Measurements from ENCODE around the gene KMT5C.
A peak's percentile ranks its signal among the peaks of the same experiment; 100 is the strongest.

The KMT5C gene

DNA sequence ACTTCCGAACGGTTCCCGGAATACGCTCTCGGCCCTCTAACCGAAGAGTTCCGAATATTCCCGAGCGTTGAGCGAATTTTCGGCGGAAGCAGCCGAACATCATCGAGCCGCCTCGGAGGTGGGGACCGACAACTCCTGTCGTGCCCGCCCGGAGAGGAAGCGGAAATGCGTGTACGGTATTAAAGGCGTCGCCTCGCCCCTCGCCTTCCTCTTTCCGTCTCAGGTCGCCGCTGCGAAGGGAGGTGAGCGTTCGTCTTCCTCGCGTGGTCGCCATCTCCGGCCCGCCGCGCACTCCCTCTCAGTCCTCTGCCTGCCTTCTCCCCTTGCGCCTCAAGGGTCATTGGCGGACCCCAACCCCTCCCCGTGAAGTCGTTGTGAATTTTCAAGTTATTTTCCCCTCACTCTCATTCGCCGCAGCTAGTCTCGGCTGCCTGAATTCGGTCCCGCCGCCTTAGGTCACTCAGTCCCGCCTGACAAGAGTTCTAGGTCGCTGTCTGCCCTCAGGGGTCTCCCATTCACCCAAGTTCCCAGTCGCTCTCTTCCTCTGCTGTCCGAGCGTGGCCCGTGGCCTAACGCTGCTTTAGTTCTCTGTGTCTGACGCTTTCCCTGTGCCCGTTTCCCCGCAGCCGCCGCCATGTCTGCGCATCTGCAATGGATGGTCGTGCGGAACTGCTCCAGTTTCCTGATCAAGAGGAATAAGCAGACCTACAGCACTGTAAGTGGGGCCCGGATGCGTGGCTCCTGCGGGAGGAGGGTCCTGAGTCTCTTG is 46.2 kb downstream of the KMT5C start, which contains the start of gene RPL28:
RPL28 (plus strand) TSS at position 209 of the 769 bp plus-strand sequence; CDS start at position 635, 426 bp downstream.
- H3K9ac ChIP-seq (ENCODE audit: low read depth, low read length) = peak within 1 kb of the TSS; percentile 100
- peaks cover 31% of the 10 kb centered on the region for H3K4me1 ChIP-seq (ENCODE audit: insufficient read depth, low read length)
- H3K4me3 ChIP-seq (ENCODE audit: low read length) = peak within 1 kb of the TSS; percentile 99
- peaks cover 42% of the 10 kb centered on the region for H3K36me3 ChIP-seq (ENCODE audit: insufficient read depth, low read depth, low read length)
- no peaks in the 10 kb centered on the region for H3K9me3 ChIP-seq (ENCODE audit: insufficient read depth, low read depth, low read length)
- H3K27me3 ChIP-seq (ENCODE audit: insufficient read depth, low read length) = peaks cover 21% of the 10 kb centered on the region
- H3K27ac ChIP-seq (ENCODE audit: low read length) = peak within 1 kb of the TSS; percentile 87

- Histone ChIP-seq H3K9me3 (ENCODE audit: insufficient read depth, low read depth, low read length) (no peaks in the 10 kb centered on the region), H3K9ac (ENCODE audit: low read depth, low read length) (peak overlapping the region; percentile 100), H3K27me3 (ENCODE audit: insufficient read depth, low read length) (peaks cover 18% of the 10 kb centered on the region), H3K36me3 (ENCODE audit: insufficient read depth, low read depth, low read length) (peaks cover 42% of the 10 kb centered on the region), H3K4me3 (ENCODE audit: low read length) (peak overlapping the region; percentile 99), H3K27ac (ENCODE audit: low read length) (peak overlapping the region; percentile 87), H3K4me1 (ENCODE audit: insufficient read depth, low read length) (peaks cover 37% of the 10 kb centered on the region)
Observed at GRCh38 chr19:55386493-55386971, 46.9 kb downstream of the KMT5C start.

- Histone ChIP-seq H3K27ac (ENCODE audit: low read length) (no peak overlapping the region), H3K27me3 (ENCODE audit: insufficient read depth, low read length) (peaks cover 5% of the 10 kb centered on the region), H3K4me3 (ENCODE audit: low read length) (peak overlapping the region; percentile 99), H3K9me3 (ENCODE audit: insufficient read depth, low read depth, low read length) (no peaks in the 10 kb centered on the region), H3K36me3 (ENCODE audit: insufficient read depth, low read depth, low read length) (peaks cover 42% of the 10 kb centered on the region), H3K9ac (ENCODE audit: low read depth, low read length) (peak overlapping the region; percentile 100), H3K4me1 (ENCODE audit: insufficient read depth, low read length) (peaks cover 44% of the 10 kb centered on the region)
Observed at GRCh38 chr19:55387736-55388497, 48.2 kb downstream of the KMT5C start.

GRCh38 chr19:55389386-55390317 is 50.0 kb downstream of the KMT5C start:
- no peak overlapping the region for H3K27ac ChIP-seq (ENCODE audit: low read length)
- H3K9me3 ChIP-seq (ENCODE audit: insufficient read depth, low read depth, low read length) = no peaks in the 10 kb centered on the region
- H3K9ac ChIP-seq (ENCODE audit: low read depth, low read length) = no peak overlapping the region; the same call in 1 of the 2 replicates
- peaks cover 42% of the 10 kb centered on the region for H3K36me3 ChIP-seq (ENCODE audit: insufficient read depth, low read depth, low read length)
- no peaks in the 10 kb centered on the region for H3K27me3 ChIP-seq (ENCODE audit: insufficient read depth, low read length)
- peak overlapping the region; percentile 32; the same call in 1 of the 2 replicates for H3K4me3 ChIP-seq (ENCODE audit: low read length)
- peaks cover 46% of the 10 kb centered on the region for H3K4me1 ChIP-seq (ENCODE audit: insufficient read depth, low read length)

DNA sequence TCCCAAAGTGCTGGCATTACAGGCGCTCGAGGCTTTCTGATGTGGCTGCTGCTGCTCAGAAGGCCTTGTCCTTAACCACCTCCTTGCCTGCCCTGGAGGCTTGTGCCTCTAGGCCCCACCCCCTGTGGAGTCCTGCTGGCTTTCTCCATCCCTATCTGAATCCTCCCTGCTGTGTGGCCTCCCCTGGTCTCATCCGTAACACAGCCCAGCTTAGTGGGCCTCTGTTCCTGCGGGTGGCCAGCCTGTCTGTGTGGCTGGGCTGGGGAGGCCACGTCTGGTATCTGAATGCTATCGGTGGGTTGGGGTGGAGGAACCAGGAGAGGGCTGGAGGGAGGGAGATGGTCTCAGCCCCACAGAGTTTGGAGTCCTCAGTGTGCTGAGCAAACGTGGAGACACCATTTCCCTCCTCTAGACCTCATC is 50.8 kb downstream of the KMT5C start:
- Histone ChIP-seq H3K4me1 (ENCODE audit: insufficient read depth, low read length) (peaks cover 42% of the 10 kb centered on the region), H3K27ac (ENCODE audit: low read length) (no peak overlapping the region), H3K36me3 (ENCODE audit: insufficient read depth, low read depth, low read length) (peaks cover 42% of the 10 kb centered on the region)

DNA sequence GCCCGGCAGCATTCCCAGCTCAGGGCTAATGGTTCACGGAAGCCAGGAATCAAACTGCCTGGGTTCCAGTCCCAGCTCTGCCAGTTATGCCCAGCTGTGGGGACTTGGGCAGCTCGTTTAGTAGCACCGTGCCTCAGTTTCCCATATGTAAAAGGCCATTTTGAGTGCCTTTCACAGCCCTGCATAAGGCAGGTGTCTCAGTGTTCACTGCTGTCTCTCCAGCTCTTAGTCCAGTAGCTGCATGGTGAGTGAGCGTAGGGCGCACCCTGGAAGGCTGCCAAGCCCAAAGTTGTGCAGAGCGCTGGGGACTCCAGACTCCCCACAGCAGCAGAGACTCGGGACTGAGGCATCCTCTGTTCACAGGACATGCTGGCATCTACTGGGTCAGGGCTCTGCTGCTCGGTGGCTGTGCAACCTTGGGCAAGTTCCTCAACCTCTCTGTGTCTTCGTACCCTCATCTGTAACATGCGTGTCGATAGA is 51.6 kb downstream of the KMT5C start:
- no peak overlapping the region for H3K9ac ChIP-seq (ENCODE audit: low read depth, low read length)
- H3K4me1 ChIP-seq (ENCODE audit: insufficient read depth, low read length) = peaks cover 42% of the 10 kb centered on the region
- H3K36me3 ChIP-seq (ENCODE audit: insufficient read depth, low read depth, low read length) = peaks cover 42% of the 10 kb centered on the region
- no peaks in the 10 kb centered on the region for H3K27me3 ChIP-seq (ENCODE audit: insufficient read depth, low read length)
- no peaks in the 10 kb centered on the region for H3K9me3 ChIP-seq (ENCODE audit: insufficient read depth, low read depth, low read length)
- H3K27ac ChIP-seq (ENCODE audit: low read length) = no peak overlapping the region
- no peak overlapping the region for H3K4me3 ChIP-seq (ENCODE audit: low read length)

More for the DNA sequence above, 50.8 kb downstream of the KMT5C start:
- Histone ChIP-seq H3K9ac (ENCODE audit: low read depth, low read length) (no peak overlapping the region), H3K4me3 (ENCODE audit: low read length) (no peak overlapping the region), H3K27me3 (ENCODE audit: insufficient read depth, low read length) (no peaks in the 10 kb centered on the region), H3K9me3 (ENCODE audit: insufficient read depth, low read depth, low read length) (no peaks in the 10 kb centered on the region)

DNA sequence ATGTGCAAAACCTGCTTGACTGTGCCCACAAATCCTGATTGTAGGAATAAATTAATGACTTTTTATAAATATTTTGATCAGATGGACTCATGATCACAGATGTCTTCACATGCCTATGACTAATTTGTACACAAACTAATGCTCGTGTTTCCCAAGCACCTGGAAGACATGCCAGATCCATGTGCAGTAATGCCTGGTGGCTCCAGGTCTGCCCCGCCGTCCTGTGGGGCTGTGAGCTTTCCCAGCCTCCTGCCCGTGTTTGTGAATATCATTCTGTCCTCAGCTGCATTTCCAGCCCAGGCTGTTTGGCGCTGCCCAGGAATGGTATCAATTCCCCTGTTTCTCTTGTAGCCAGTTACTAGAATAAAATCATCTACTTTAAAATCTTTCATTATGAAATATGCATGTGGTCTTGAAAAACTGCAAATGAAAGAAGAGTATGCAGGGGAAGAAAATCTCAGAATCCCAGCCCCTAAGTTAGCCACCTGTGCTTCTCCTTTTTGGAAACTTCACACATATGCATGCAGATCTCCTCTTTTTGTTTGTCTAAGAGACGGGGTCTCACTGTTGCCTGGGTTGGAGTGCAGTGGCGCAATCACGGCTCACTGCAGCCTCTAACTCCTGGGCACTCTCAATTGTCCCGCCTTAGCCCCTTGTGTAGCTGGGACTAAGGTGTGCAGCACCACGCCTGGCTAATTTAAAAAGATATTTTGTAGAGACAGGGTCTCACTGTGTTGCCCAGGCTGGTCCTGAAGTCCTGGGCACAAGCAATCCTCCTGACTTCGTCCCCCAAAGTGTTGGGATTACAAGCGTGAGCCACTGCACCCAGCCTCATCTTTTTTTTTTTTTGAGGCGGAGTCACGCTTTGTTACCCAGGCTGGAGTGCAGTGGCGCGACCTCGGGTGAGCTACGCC is 52.3 kb downstream of the KMT5C start:
- H3K4me1 ChIP-seq (ENCODE audit: insufficient read depth, low read length) = peaks cover 40% of the 10 kb centered on the region
- H3K36me3 ChIP-seq (ENCODE audit: insufficient read depth, low read depth, low read length) = peaks cover 36% of the 10 kb centered on the region
- no peak overlapping the region for H3K27ac ChIP-seq (ENCODE audit: low read length)

DNA sequence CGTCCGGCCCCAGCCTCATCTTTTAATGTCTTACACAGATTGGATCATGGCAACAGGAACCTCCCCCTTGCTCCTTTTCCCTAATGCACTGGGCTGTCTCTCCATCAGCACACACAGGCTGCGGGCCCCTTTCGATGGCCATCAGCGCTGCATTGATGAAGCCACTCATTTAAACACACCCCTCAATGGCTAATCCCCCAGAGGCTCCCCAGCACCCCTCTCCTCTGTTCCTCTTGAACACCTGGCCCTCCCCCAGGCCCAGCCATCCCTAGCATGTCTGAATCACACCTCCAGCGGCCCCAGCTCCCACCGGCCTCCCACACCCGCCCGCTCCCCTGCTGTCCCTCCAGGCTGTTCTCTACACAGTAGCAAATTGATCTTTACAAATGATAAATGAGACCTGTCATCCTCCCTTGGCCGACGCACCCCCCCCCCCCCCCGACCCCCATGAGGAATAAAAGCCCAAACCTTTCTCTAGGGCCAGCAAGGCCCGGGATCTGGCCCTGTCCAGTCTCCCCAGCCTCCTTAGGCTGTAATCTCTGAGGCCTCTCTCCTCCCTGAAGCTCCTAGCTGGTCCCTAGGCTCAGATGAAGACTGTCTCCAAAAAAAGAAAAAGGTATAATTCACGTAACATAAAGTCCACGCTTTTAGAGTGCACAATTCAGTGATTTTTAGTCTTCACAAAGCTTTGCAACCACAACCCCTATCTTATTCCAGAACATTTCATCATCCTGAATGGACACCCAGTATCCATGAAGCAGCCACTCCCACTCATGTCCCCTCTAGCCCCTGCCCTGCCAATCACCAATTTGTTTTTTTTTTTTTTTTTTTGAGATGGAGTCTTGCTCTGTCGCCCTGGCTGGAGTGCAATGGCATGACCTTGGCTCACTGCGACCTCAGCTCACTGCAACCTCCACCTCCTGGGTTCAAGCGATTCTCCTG is 53.4 kb downstream of the KMT5C start:
- no peaks in the 10 kb centered on the region for H3K9me3 ChIP-seq (ENCODE audit: insufficient read depth, low read depth, low read length)
- H3K27me3 ChIP-seq (ENCODE audit: insufficient read depth, low read length) = no peaks in the 10 kb centered on the region
- peaks cover 31% of the 10 kb centered on the region for H3K4me1 ChIP-seq (ENCODE audit: insufficient read depth, low read length)
- peak overlapping the region; percentile 43; the same call in 1 of the 2 replicates for H3K4me3 ChIP-seq (ENCODE audit: low read length)
- H3K27ac ChIP-seq (ENCODE audit: low read length) = peak overlapping the region; percentile 70
- H3K36me3 ChIP-seq (ENCODE audit: insufficient read depth, low read depth, low read length) = peaks cover 24% of the 10 kb centered on the region
- H3K9ac ChIP-seq (ENCODE audit: low read depth, low read length) = peak overlapping the region; percentile 60; the same call in 1 of the 2 replicates

More for the DNA sequence above, 52.3 kb downstream of the KMT5C start:
- peak overlapping the region; percentile 60; the same call in 1 of the 2 replicates for H3K9ac ChIP-seq (ENCODE audit: low read depth, low read length)
- H3K4me3 ChIP-seq (ENCODE audit: low read length) = peak overlapping the region; percentile 43
- H3K9me3 ChIP-seq (ENCODE audit: insufficient read depth, low read depth, low read length) = no peaks in the 10 kb centered on the region
- no peaks in the 10 kb centered on the region for H3K27me3 ChIP-seq (ENCODE audit: insufficient read depth, low read length)

All from iPS-20b (cell line).